Activated CD4-positive, CD25-positive, alpha-beta regulatory T cell treated with anti-CD3 and anti-CD28 coated beads, Interleukin-2, amount 50 U/mL, for 16 hours (primary cell): ENCODE results near the gene COX19.
"Not testable (repeated sequence)": the region's sequence is repeated elsewhere in the genome, so short reads cannot be mapped to it uniquely, and the experiment has no call there.

Experiments used
- DNase-seq: peaks from one replicate; pipeline ENCODE4 v3.0.0-alpha.2; 2020; ENCODE audit warnings: low read depth, low spot score

COX19 gene

DNA sequence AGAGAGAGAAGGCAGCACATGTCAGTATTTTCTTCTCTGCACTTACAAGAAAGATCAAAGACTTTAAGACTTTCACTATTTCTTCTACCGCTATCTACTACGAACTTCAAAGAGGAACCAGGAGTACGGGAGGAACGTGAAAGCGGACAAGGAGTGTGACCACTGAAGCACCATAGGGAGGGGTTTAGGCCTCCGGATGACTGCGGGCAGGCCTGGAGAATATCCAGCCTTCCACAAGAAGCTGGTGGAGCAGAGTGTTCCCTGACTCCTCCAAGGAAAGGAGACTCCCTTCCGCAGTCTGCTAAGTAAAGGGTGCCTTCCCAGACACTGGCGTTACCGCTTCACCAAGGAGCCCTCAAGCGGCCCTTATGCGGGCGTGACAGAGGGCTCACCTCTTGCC, 14.4 kb downstream of the COX19 start:
- DNase-seq, result not testable (repeated sequence)

DNA sequence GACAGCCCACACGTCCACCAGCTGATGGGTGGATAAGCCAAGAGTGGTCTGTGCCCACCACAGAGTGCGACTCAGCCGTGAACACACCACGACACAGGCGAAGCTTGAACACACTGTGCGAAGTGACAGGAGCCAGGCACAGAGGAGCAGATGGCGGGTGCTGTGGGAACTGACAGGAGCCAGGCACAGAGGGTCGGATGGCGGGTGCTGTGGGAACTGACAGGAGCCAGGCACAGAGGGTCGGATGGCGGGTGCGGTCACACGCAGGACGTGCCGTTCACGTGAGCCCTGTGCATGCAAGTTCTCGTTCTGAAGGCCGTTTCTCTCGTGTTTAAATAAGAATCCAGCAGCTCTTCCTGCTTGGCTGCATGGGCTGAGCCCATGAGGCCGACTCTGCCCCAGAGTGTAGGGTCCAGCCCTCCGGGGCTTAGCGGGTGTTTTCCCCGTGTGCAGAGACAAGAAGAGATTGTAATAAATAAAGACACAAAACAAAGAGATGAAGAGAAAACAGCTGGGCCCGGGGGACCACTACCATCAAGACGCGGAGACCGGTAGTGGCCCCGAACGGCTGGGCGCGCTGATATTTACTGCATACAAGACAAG, 15.0 kb downstream of the COX19 start:
- no peak for DNase-seq

DNA sequence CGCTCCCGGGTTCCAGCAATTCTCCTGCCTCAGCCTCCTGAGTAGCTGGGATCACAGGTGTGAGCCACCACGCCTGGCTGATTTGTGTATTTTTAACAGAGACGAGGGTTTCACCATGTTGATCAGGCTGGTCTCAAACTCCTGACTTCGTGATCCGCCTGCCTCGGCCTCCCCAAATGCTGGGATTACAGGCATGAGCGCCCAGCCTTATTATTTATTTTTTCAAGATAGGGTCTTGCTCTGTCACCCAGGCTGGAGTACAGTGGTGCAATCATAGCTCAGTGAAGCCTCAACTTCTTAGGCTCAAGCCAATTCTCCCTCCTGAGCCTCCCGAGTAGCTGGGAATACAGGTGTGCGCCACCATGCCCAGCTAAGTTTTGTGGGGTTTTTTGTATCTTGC, 15.6 kb downstream of the COX19 start:
- DNase-seq, result not testable (repeated sequence)

DNA sequence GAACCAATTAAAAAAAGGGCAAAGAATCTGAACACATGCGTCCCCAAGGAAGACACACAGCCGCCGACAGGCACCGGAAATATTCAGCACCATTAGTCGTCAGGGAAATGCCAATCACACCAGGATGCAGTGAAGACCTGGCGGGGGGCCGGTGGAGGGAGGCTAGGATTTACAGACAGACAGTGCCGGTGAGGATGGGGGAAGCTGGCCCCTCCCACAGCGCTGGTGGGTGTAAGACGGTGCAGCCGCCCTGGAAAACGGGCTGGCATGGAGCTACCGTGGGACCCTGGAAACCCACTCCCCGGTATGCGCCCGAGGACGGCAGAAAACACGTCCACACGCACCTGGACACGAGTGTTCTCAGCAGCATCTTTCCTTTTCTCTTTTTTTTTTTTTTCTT, 16.1 kb downstream of the COX19 start:
- no peak for DNase-seq

DNA sequence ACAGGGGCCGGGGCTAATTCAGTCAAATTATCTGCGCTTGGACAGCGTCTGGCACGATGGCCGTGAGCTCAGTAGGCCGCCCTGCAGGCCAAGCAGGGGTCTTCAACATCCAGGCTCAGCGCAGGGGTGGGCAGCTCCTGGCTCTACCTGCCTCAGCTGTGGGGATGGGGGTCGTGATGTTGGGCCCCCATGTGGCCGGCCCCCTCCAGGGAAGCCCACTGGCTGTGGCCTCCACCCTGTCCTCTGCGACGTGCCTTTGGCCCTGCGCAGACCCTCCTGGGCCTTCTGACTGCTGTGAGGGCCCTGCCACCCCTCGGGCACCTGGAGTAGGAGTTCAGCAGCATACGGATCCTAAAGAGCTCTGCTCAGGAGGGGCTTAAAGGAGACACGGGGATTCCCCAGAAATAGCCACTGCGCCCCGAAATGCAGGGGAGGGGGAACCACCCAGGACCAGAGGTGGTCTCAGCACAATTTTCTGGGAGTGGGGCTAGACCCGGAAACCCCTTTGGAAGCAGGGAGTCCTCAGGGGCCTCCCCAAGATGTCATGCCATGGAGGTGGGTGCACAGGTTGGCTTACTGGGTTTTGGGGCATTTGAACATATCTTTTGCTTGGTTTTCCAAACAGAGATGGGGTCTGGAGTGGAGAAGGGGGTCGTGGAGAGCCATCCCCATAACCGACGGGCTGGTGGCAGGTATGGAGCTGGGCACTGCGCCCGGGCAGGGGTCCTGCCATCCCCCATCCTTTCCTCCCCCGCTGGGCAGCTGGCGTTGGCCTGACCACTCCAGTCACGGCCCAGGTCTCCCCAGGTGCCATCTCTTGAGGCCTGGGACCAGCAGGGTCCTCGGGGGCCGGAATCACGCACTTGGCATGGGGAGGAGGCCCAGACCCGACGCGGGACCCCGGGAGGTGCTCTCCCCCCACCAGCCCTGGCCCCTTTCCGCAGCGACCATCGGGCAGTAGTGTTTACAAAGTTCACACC, 16.8 kb downstream of the COX19 start:
- DNase-seq, result no peak

DNA sequence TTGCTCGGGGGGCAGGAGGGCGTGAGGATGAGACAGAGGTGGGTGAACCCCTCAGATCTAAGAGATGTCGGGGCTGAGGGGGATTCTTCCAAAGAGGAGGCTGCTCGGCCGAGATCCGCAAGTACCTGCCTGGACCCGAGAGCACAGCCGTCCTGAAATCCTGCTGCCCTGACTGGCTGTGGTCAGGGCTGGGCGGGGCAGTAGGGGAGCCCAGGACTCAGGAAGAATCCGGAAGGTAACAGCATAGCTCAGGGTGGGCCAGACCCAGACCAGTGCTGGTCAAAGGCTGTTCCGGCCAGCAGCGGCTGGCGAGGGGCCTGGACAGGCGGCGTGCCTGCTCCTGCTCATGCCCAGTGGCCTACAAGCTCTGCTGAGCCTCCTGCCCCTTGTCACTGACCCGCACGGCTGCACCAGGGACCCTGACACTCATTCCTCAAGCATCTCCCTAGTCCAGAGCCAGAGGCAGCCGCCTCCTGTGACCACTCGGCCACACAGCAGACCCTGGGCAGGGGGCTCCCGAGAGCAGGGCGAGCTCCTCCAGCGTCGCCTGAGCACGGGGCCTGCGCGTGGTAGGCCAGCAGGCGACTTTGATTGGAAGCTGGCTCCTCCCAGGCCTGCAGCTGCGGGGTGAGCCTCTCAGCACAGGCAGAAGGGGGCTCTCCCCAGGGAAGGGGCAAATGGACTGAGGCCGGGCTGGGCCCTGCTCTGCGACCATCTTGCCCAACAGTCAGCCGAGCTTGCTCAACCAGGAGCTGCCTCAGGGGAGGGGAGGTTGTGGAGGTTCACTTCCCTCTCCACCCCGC, 17.7 kb downstream of the COX19 start:
- DNase-seq, result no peak

DNA sequence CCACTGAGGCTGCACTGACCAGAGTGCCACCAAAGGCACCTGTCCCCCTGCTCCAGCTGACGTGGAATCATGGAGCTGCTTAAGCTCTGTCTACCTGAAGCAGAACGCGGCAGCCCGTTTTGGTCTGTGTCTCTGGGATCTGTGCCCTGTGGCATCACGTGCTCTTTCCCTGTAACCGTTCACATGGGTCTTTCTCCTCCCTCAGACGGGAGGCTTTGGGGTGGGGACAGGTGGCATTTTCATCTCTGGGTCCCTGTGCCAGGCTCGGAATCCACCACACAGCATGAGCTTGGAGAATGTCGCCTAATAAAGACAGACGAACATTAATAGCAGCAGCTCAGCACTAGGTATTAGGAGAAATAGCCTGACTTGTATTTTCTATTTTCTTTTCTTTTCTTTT, 19.3 kb downstream of the COX19 start:
- DNase-seq, result no peak

DNA sequence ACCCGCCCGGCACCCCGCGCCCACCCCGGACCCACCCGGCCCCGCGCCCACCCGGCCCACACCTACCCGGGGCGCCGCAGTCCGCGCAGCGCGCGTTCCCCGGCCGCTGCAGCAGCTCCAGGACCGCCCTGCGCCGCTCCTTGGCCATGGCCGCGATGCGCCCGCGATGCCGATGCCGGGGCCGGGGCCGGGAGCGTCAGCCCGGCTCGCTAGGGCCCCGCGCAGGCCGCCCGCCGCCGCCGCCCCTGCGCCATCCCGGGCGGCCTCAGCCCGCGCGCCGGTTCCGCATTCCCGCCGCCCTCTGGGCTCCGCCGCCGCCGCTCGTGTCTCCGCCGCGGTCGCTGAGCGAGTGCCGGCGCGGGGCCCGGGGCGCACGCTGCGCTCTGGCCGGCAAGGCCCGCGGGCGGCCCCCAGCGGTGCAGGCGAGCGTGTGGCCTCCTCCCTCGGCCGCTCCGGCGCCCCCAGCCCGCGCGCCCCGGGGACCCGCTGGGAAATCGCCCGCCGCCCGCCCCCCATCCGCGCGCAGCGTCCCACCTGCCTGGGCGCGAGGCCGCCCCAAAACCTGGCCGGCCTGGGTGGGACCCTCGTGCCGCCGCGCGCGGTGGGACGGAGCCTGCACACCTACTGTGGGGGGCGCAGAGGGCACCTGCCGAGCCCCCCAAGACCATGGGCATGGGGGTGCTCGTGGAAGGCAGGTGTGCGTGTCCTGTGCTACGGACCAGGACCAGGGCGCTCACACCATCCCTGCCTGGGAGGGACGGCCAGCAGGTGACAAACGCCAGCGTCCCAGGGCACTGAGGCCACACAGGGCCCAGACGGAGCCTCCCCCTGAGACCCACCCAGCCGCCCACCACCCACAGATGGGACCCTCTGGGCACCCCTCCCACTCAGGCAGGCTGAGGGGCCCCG, 20.8 kb downstream of the COX19 start, which contains the start of gene ADAP1:
ADAP1 (minus strand) TSS at position 351 of the 909 bp plus-strand sequence; CDS start at position 148, 203 bp downstream.
- DNase-seq, result no peak

DNA sequence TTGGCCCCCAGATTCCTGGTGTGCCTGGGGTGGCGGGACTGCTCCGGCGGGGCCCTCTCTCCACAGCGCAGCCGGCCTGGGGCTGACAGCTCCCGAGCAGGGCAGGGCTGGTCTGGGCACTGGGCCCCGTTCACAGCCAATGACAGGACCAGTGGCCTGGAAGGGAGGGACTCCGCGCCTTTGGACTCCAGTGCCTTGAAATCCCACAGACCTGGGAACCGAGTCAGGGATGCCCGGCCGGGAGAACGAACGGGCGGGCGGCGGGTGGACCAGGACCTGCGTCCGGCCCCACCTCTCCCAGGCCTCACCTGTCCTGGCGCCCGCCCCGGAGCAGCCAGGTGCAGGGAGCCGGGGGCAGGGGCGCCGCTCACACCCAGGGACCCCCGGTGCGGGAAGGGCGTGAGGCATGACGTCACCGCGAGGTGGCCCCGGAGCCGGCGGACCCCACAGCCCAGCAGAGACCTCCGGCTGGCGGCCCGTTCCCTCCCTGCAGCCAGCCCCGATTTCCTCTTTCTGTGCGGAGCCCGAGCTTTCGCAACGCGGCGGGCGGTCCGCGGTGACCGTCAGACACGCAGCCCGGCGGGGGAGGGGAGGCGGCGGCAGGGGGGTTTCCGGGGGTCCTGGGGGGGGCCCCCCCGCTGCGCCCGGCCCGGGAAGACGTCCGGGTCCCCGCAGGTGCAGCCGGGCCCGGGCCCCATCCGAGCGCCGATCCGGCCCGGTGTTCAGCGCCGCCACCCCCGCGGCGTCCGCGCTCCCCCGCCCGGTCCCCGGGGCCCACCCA, 21.6 kb downstream of the COX19 start:
- DNase-seq, result no peak

DNA sequence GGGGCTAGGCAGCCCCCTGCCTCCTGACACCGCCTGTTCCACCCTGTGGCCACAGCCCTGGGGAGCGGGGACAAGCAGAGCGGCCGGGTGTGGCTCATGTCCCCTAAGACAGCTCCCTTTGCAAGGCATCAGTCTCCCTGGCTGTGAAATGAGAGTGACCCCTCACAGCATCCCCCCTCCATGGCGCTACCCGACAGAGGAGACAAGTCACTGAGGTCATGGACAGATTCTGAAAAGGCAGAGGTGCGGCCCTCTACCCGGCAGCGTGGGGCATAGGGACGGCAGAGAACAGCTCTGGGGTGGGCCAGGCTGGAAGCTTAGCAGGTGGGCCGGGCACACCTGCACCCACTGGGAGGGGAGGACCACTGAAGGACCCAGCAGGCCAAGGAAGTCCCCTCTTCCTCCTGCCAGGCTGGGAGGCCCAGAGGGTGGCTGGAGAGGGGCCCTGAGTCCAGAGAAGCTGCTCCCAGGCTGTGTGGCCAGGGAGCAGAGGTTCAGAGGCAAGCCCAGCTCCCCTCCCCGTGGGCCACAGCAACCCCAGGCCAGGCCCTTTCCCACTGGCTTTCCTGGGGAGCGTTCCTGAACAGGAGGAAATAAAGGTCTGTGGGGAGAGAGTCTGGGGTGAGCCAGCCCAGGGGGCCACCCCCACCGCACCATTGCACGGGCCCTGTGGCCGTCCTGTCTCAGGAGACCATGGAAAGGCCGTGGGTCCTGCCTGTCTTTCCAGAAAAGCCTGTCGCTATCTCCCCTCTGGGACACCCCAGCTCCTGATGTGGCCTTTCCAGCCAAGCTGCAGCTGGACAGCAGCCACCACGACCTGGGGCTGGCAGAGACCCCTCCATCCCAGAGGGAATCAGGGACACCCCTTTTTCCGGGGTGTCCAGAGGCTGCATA, 22.6 kb downstream of the COX19 start:
- DNase-seq, result no peak

DNA sequence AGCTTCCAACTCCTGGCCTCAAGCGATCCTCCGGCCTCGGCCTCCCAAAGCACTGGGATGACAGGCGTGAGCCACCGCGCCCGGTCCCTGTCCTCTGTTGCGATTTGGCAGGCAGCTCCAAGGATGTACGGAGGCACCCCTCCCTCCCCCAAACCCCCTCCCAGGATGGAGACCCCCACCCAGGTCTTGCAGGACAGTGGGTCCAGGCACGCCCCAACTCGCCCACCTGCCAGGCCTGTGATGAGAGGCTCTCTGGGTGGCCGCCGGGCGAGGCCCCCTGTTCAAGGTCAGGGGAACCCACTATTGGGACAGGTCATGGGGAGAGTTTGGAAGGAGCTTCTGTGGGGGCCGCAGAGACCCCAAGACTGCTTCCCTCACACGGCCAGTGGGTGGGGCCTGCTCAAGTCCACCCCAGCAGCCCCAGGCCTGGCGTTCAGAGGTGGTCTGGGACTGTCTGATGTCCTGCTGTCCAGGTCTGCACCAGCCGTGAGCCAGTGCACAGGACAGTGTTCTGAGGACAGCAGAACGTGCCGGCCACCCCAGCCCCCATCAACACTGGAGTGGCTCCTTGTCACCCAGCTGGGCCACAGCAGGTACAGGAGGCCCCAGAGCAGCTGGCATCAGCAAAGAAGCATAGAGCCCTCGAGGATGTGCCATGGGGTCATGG, 23.3 kb downstream of the COX19 start:
- no peak for DNase-seq

DNA sequence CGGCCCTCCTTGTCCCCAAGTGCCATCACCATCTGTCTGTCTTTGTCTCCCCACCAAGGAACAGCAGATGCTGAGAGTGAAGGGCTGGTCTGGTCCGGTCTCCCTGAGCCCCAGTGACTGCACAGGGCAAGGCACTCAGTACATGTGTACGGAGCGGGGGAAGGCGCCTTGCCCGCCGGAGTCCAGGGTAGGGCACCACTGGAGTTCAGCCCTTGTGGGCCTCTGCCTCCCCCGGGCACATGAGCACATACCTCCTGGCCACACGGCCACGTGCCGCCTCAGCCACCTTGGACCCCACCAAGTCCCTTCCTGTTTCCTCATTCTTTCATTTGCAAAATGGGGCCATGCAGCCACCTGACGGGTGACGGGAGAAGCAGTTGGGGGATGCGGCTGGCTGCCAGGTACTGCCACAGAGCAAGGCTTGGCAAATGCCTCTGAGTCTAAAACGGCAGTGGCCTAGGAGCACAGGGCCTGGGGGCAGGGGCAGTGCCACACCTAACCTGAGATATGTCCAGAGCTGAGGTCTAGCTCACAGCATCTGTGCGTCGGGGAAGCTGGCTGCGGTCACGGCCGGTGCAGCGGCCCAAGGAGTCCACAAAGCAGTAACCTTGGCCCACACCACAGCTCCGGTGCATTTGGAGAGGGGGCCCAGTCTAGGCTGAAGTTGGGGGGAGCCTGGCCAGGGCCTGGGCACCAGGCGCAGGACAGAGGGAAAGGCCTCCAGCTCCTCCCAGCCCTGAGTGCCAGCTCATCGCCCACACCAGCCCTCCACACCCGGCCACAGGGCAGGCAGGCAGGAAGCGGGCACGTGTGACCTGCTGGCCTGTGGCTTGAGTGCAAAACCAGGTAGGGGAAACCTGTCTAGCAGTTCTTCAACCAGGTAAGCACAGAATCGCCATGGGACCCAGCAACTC, 26.1 kb downstream of the COX19 start:
- no peak for DNase-seq

DNA sequence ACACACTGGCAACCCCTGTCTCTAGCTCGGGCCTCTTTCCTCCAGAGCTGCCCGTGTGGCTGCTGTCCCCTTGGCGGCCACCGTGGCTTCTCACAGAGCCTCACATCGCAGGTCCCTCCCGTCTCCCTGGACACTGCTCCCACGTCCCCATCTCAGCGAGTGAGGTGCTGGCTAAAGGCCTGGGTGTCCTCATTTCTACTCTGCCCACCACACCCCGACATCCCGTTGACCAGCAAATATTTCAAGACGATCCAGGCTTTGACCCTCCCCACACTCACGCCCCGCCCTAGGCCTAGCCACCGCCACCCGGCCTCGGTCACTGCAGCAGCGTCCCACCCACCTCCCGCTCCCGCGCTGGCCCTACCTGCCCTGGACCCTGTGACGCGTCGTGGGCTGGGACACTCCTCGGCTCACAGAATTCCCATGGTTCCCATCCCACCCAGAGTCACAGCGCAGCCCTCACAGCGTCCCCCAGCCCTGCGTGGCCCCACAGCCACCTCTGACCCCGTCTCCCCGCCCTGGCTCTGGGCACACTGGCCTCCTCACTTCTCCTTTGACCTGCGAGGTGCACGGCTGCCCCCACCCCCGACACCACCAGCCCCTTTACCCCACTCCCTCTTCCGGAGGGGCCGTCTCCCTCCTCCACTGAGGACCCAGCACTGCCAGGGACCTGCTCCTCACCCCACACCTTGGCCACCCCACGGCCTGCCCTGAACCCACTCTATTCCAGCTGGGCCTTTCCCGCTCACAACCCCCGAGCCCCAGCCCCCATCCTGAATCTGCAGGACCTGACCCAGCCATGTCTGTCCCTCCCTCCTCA, 27.7 kb downstream of the COX19 start:
- DNase-seq, result no peak

DNA sequence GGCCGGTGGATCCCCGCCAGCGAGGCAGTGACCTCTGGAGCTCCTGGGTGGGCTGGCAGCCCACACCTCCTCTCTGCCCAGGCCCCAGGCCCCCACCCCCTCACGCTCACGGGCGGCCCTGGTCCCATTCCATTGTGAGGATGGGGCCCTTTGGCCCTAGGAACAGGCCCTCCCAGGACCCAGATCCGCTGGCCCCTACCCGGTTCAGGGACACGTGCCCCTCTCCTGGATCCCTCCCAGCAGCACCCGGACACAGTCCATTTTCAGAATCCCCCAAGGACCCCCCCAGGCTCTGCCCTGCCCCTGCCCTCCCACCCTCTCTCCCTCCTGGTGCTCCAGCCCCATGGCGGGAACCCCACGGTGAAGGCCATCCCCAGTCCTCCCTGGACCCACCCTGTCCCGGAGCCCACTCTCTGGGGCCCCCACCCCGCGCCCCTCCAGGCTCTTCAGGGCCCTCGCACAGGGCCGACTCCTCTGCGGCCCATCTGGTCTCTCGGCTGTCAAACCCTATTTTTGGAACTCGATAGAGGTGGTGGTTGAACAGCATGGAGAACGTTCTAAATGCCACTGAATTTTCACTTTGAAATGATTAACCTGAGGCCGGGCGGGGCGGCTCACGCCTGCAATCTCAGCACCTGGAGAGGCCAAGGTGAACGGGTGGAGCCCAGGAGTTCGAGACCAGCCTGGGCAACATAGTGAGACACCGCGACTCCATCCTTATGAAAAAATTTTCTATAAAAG, 28.9 kb downstream of the COX19 start:
- no peak for DNase-seq

DNA sequence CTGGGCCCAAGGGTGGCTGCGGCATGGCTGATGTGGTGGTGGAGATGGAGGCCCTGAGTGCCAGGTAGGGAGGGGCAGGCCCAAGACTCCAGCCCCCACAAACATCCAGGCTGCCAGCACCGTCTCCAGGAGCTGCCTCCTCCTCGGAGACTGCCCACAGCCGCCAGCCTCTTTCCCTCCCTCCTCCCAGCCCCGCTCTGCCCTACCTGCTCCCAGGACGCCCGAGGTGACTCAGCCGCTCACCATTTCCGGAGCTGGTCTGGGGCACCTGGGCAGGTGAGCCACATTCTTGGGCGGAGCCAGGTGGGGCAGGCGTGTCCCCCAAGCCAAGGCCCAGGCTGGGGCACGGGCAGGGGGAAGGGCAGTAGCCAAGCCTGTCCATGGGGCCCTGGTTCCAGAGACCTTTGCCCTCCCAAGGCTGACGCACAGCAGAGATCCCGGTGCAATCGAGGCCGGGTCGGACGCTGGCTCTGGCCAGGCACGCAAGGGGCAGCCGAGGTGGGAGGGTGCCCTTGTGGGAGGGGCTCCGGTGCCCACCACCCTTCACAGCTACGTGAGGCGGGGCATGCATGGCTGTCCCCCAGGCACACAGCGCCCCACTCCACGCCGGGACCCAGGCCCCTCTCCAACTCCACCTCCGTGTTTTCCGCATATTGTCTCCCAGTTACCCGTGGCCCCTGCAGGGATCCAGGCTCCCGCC, 29.6 kb downstream of the COX19 start:
- DNase-seq, result no peak
